Thyroid gland (tissue), 4 donors: ENCODE data around the gene NFIA.
A peak's percentile ranks its signal among the peaks of the same experiment; 100 is the strongest.

Source experiments
- CTCF ChIP-seq, 6 experiments: fragments of 200-600 bp in 3 of 6; fragments of 450-650 bp in 3 of 6; sonication (generic) in 3 of 6; IDR thresholded peaks; one replicate each; pipeline ENCODE4 v1.5.1; 2016 to 2019; ENCODE audit warnings: antibody characterized with exemption in 6 of 6, mild to moderate bottlenecking in 2 of 6, inconsistent platforms in 1 of 6, moderate library complexity in 1 of 6
- POLR2A ChIP-seq, 2 donors: fragments of 450-650 bp; IDR thresholded peaks; one replicate each; pipeline ENCODE4 v1.6.1; 2017; ENCODE audit warnings: antibody characterized with exemption in 2 of 2, mild to moderate bottlenecking in 2 of 2, moderate library complexity in 1 of 2

- no peak for TF ChIP-seq CTCF (IDR thresholded peaks at IDR 0.05)
- peak in 1 of 2 donors; percentile 39 for TF ChIP-seq POLR2A (IDR thresholded peaks at IDR 0.05)
These were observed 60.6 kb downstream of the NFIA start for GRCh38 chr1:61142726-61143500.
